OCI-LY3 (cell line): ENCODE results near the gene RNF115.

ENCODE experiments used
- H2AFZ ChIP-seq: fragments of 200-600, 300-600 bp; shearing (Covaris generic); 2 replicates; pipeline ENCODE4 v1.6.0; 2014; ENCODE audit warnings: antibody characterized with exemption, low read depth, low read length
- H3K27ac ChIP-seq: fragments of 200-600, 300-600 bp; sonication (generic); 2 replicates; pipeline ENCODE4 v1.5.1; 2014; ENCODE audit warnings: mild to moderate bottlenecking, low read length, moderate library complexity, mixed read lengths
- H3K27me3 ChIP-seq: fragments of 200-600, 300-600 bp; sonication (generic); 2 replicates; pipeline ENCODE4 v1.6.1; 2014; ENCODE audit warnings: low read depth, low read length, mixed read lengths
- H3K36me3 ChIP-seq: fragments of 200-600, 300-600 bp; sonication (generic); replicated peaks from 2 replicates; pipeline ENCODE3; 2014; ENCODE audit warnings: low read depth, low read length, mixed read lengths
- H3K4me1 ChIP-seq: fragments of 300-600, 200-600 bp; sonication (generic); 2 replicates; pipeline ENCODE4 v1.6.1; 2014; ENCODE audit warnings: low read length, mixed read lengths
- H3K4me2 ChIP-seq: fragments of 200-600, 300-600 bp; sonication (generic); 2 replicates; pipeline ENCODE4 v1.6.1; 2014; ENCODE audit warnings: low read length, mixed read lengths
- H3K4me3 ChIP-seq: fragments of 300-600, 200-600 bp; sonication (generic); 2 replicates; pipeline ENCODE4 v1.5.1; 2014; ENCODE audit warnings: antibody characterized with exemption, mild to moderate bottlenecking, low read length, moderate library complexity
- H3K79me2 ChIP-seq: fragments of 300-600, 200-600 bp; shearing (Covaris generic); 2 replicates; pipeline ENCODE4 v1.6.1; 2014; ENCODE audit warnings: mild to moderate bottlenecking, low read length, mixed read lengths
- H3K9ac ChIP-seq: fragments of 300-600, 200-600 bp; shearing (Covaris generic); 2 replicates; pipeline ENCODE4 v1.6.0; 2014; ENCODE audit warnings: mild to moderate bottlenecking, low read length, moderate library complexity
- H3K9me3 ChIP-seq: fragments of 200-600, 300-600 bp; shearing (Covaris generic); 2 replicates; pipeline ENCODE4 v1.6.1; 2014; ENCODE audit warnings: low read length, mixed read lengths; ENCODE audit not compliant: insufficient read depth
- H4K20me1 ChIP-seq: fragments of 200-600, 300-600 bp; sonication (generic); 2 replicates; pipeline ENCODE4 v1.6.1; 2016; ENCODE audit warnings: low read length, mixed read lengths; ENCODE audit not compliant: insufficient read depth
- EZH2phosphoT487 ChIP-seq: fragments of 200-600 bp; shearing (Covaris generic); IDR thresholded peaks from 2 replicates; pipeline ENCODE4 v1.6.1; 2018; ENCODE audit warnings: antibody characterized with exemption, mixed run types, low read depth
- TF ChIP-seq, protein P1 (sequence below): fragments of 200-600, 300-600 bp; sonication (generic); IDR thresholded peaks from 2 replicates; pipeline ENCODE4 v1.5.1; 2014; ENCODE audit warnings: antibody characterized with exemption, low read length, low read depth

RNF115 gene

GRCh38 chr1:145751491-145752037 is 72.3 kb downstream of the RNF115 start:
- Histone ChIP-seq H3K4me1 (no peaks in the 10 kb centered on the region), H3K4me2 (no peak overlapping the region), H3K27ac (no peak overlapping the region), H4K20me1 (no peaks in the 10 kb centered on the region), H2AFZ (no peak overlapping the region), H3K9me3 (no peaks in the 10 kb centered on the region), H3K79me2 (no peaks in the 10 kb centered on the region), H3K36me3 (peaks cover 47% of the 10 kb centered on the region), H3K4me3 (no peak overlapping the region), H3K27me3 (no peaks in the 10 kb centered on the region), H3K9ac (no peak overlapping the region)
- TF ChIP-seq, protein P1, sequence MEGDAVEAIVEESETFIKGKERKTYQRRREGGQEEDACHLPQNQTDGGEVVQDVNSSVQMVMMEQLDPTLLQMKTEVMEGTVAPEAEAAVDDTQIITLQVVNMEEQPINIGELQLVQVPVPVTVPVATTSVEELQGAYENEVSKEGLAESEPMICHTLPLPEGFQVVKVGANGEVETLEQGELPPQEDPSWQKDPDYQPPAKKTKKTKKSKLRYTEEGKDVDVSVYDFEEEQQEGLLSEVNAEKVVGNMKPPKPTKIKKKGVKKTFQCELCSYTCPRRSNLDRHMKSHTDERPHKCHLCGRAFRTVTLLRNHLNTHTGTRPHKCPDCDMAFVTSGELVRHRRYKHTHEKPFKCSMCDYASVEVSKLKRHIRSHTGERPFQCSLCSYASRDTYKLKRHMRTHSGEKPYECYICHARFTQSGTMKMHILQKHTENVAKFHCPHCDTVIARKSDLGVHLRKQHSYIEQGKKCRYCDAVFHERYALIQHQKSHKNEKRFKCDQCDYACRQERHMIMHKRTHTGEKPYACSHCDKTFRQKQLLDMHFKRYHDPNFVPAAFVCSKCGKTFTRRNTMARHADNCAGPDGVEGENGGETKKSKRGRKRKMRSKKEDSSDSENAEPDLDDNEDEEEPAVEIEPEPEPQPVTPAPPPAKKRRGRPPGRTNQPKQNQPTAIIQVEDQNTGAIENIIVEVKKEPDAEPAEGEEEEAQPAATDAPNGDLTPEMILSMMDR, result no peak
- no peak for TF ChIP-seq EZH2phosphoT487

DNA sequence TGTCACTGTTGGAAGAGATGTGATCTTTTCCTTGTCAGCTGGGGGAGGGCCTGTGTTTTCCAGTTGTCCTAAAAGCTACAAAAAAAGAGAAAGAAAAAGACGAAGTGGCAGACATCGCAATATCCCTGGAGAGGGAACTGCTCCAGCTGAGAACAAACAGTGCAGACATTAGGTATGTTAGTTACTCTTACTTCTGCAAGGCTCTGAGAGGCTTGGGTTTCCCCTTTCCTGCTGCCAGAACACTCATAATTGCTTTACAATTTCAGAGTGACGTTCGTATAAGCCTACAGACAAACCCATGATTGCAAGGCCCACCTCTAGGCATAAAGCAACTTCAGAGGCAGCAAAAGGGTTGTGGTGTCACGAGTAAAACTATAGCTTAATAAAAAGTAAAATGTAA is 73.5 kb downstream of the RNF115 start:
- H3K79me2 ChIP-seq, result no peaks in the 10 kb centered on the region
- TF ChIP-seq, protein P1, result no peak
- TF ChIP-seq EZH2phosphoT487, result no peak

GRCh38 chr1:145747398-145748247 is 76.3 kb downstream of the RNF115 start:
- H3K79me2 ChIP-seq, result no peaks in the 10 kb centered on the region
- H2AFZ ChIP-seq, result no peak overlapping the region
- no peak overlapping the region for H3K4me2 ChIP-seq
- no peaks in the 10 kb centered on the region for H3K9me3 ChIP-seq
- H3K4me1 ChIP-seq, result no peaks in the 10 kb centered on the region
- H3K27me3 ChIP-seq, result no peaks in the 10 kb centered on the region
- no peak overlapping the region for H3K4me3 ChIP-seq
- H3K27ac ChIP-seq, result no peak overlapping the region
- TF ChIP-seq, protein P1, result no peak
- H3K9ac ChIP-seq, result no peak overlapping the region
- H3K36me3 ChIP-seq, result peaks cover 64% of the 10 kb centered on the region
- H4K20me1 ChIP-seq, result no peaks in the 10 kb centered on the region

More for the DNA sequence above, 73.5 kb downstream of the RNF115 start:
- Histone ChIP-seq H3K9ac (no peak overlapping the region), H4K20me1 (no peaks in the 10 kb centered on the region), H3K4me1 (no peaks in the 10 kb centered on the region), H3K4me3 (no peak overlapping the region), H3K27me3 (no peaks in the 10 kb centered on the region), H3K36me3 (peaks cover 49% of the 10 kb centered on the region), H3K27ac (no peak overlapping the region), H3K4me2 (no peak overlapping the region), H3K9me3 (no peaks in the 10 kb centered on the region), H2AFZ (no peak overlapping the region)

- Histone ChIP-seq H3K27me3 (no peaks in the 10 kb centered on the region), H3K9ac (no peak overlapping the region), H3K4me3 (no peak overlapping the region), H3K9me3 (no peaks in the 10 kb centered on the region), H2AFZ (no peak overlapping the region), H4K20me1 (no peaks in the 10 kb centered on the region), H3K27ac (no peak overlapping the region), H3K4me2 (no peak overlapping the region), H3K4me1 (peaks cover 9% of the 10 kb centered on the region), H3K79me2 (no peaks in the 10 kb centered on the region), H3K36me3 (peaks cover 29% of the 10 kb centered on the region)
- TF ChIP-seq, protein P1, result no peak
- no peak for TF ChIP-seq EZH2phosphoT487
Measured at GRCh38 chr1:145740269-145740668, 83.6 kb downstream of the RNF115 start.
